Measurements from ENCODE around the gene HSD11B2.

Gene HSD11B2

GRCh38 chr16:67462279-67462655 is 31.3 kb downstream of the HSD11B2 start:
- H3K4me3 ChIP-seq (ENCODE audit: low read depth, low read length): no peak overlapping the region
- no peak for DNase-seq (ENCODE audit: low read depth)
- no peak for TF ChIP-seq CTCF (IDR thresholded peaks at IDR 0.05; ENCODE audit: control insufficient read depth, extremely low read depth, insufficient read depth)

- no peak overlapping the region for H3K4me3 ChIP-seq (ENCODE audit: low read depth, low read length)
- DNase-seq (ENCODE audit: low read depth): no peak
- no peak for TF ChIP-seq CTCF (IDR thresholded peaks at IDR 0.05; ENCODE audit: control insufficient read depth, extremely low read depth, insufficient read depth)
These were observed 32.1 kb downstream of the HSD11B2 start for GRCh38 chr16:67463059-67463458.

- no peak for TF ChIP-seq CTCF (IDR thresholded peaks at IDR 0.05; ENCODE audit: control insufficient read depth, extremely low read depth, insufficient read depth)
- H3K4me3 ChIP-seq (ENCODE audit: low read depth, low read length): no peak overlapping the region
- DNase-seq (ENCODE audit: low read depth): no peak
These were observed 32.8 kb downstream of the HSD11B2 start for GRCh38 chr16:67463691-67464090.

GRCh38 chr16:67464565-67464964 is 33.6 kb downstream of the HSD11B2 start:
- TF ChIP-seq CTCF (IDR thresholded peaks at IDR 0.05; ENCODE audit: control insufficient read depth, extremely low read depth, insufficient read depth): no peak
- H3K4me3 ChIP-seq (ENCODE audit: low read depth, low read length): no peak overlapping the region
- DNase-seq (ENCODE audit: low read depth): no peak

- DNase-seq (ENCODE audit: low read depth): no peak
- TF ChIP-seq CTCF (IDR thresholded peaks at IDR 0.05; ENCODE audit: control insufficient read depth, extremely low read depth, insufficient read depth): no peak
These were observed 35.7 kb downstream of the HSD11B2 start for GRCh38 chr16:67466581-67466980.

GRCh38 chr16:67468731-67469130 is 37.8 kb downstream of the HSD11B2 start:
- no peak overlapping the region for H3K4me3 ChIP-seq (ENCODE audit: low read depth, low read length)
- TF ChIP-seq CTCF (IDR thresholded peaks at IDR 0.05; ENCODE audit: control insufficient read depth, extremely low read depth, insufficient read depth): no peak
- no peak for DNase-seq (ENCODE audit: low read depth)

More at GRCh38 chr16:67466581-67466980, 35.7 kb downstream of the HSD11B2 start:
- no peak overlapping the region for H3K4me3 ChIP-seq (ENCODE audit: low read depth, low read length)

GRCh38 chr16:67470359-67470758 is 39.4 kb downstream of the HSD11B2 start:
- H3K4me3 ChIP-seq (ENCODE audit: low read depth, low read length): no peak overlapping the region
- DNase-seq (ENCODE audit: low read depth): peak; percentile 98
- no peak for TF ChIP-seq CTCF (IDR thresholded peaks at IDR 0.05; ENCODE audit: control insufficient read depth, extremely low read depth, insufficient read depth)

Measured in LNCaP clone FGC (cell line).